ENCODE measurements around the gene RPP40. TPM values are rescaled to one million over a fixed set of nuclear protein-coding genes. Genes with fewer than 3 reads are reported as not detected.

Gene RPP40
- total RNA-seq, 1 experiment from 2014 or later = 11.6 TPM

DNA sequence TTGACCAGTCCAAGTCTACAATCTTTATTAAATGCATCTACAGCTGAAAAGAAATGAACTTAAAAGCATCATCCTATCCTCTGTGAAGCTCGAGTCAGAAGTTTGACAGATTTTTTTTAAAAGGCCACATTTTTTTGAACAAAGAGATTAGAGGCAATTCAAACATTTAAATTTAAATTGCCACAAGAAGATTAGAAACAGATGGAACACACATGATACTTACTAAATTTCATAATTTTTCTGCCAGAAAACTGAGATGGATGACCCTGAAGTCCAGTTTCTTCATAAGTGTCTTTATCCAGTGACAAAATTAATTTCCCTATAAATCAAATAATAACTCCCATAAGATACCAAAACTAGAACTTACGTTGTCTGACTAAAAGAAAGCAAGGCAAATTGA lies 4.3 kb downstream of the RPP40 start:
- Mint-ChIP-seq H3K9me3 (ENCODE audit: unreplicated experiment) (no peaks in the 10 kb centered on the region), H3K27ac (ENCODE audit: unreplicated experiment) (no peak overlapping the region), H3K27me3 (ENCODE audit: insufficient read depth, unreplicated experiment) (no peaks in the 10 kb centered on the region), H3K4me1 (ENCODE audit: low read depth, unreplicated experiment) (no peaks in the 10 kb centered on the region), H3K36me3 (ENCODE audit: insufficient read depth, unreplicated experiment) (no peaks in the 10 kb centered on the region), H3K4me3 (ENCODE audit: unreplicated experiment) (no peak overlapping the region)
- Histone ChIP-seq H3K4me3 (ENCODE audit: low read depth, low read length) (no peak overlapping the region), H3K27me3 (replicated peaks; ENCODE audit: control insufficient read depth, insufficient read depth, low read length) (no peaks in the 10 kb centered on the region), H3K4me1 (no peaks in the 10 kb centered on the region), H3K36me3 (ENCODE audit: control insufficient read depth, insufficient read depth, low read length) (no peaks in the 10 kb centered on the region; the same call in 1 of the 2 replicates), H3K9me3 (no peaks in the 10 kb centered on the region)
- POLR2A ChIA-PET = no interaction called here
- DNase-seq = no peak
- no TSS peak for BruUV-seq (replicated peaks)
- intact Hi-C loops (cut with micrococcal nuclease; ENCODE audit: unreplicated experiment) = no loop called here
- TF ChIP-seq CTCF (IDR thresholded peaks at IDR 0.05; ENCODE audit: insufficient read depth in 1 of 2, low read depth in 1 of 2, low read length in 1 of 2, severe bottlenecking in 1 of 2, unreplicated experiment in 1 of 2) = no peak
- CTCF ChIA-PET = no interaction called here

DNA sequence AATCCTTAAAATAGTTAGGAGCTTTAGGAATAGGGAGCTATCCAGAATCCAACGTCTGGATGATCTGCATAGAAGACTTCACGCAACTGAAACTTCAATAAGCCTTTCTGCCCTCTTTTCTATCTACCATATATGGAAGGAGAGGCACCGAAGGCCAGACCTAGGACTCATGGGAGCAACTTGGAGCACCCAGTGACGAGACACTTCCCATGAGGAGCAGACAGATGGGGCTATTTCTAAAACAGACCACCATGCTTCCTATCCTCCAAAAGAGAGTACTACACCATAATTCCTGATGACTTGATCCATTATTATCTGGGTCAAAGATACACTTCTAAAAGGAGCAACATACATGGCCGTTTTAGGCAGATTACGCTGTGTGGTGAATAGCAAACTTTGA lies 6.0 kb downstream of the RPP40 start:
- Mint-ChIP-seq H3K4me1 (ENCODE audit: low read depth, unreplicated experiment) (no peaks in the 10 kb centered on the region), H3K4me3 (ENCODE audit: unreplicated experiment) (no peak overlapping the region), H3K9me3 (ENCODE audit: unreplicated experiment) (no peaks in the 10 kb centered on the region), H3K27ac (ENCODE audit: unreplicated experiment) (no peak overlapping the region), H3K36me3 (ENCODE audit: insufficient read depth, unreplicated experiment) (no peaks in the 10 kb centered on the region), H3K27me3 (ENCODE audit: insufficient read depth, unreplicated experiment) (no peaks in the 10 kb centered on the region)
- Histone ChIP-seq H3K4me1 (no peaks in the 10 kb centered on the region), H3K9me3 (no peaks in the 10 kb centered on the region), H3K4me3 (ENCODE audit: low read depth, low read length) (no peak overlapping the region), H3K27me3 (replicated peaks; ENCODE audit: control insufficient read depth, insufficient read depth, low read length) (no peaks in the 10 kb centered on the region), H3K36me3 (ENCODE audit: control insufficient read depth, insufficient read depth, low read length) (no peaks in the 10 kb centered on the region; the same call in 1 of the 2 replicates)
- ChIA-PET CTCF (no interaction called here), POLR2A (no interaction called here)
- no TSS peak for BruUV-seq (replicated peaks)
- no peak for DNase-seq
- no peak for TF ChIP-seq CTCF (IDR thresholded peaks at IDR 0.05; ENCODE audit: insufficient read depth in 1 of 2, low read depth in 1 of 2, low read length in 1 of 2, severe bottlenecking in 1 of 2, unreplicated experiment in 1 of 2)
- intact Hi-C loops (cut with micrococcal nuclease; ENCODE audit: unreplicated experiment) = no loop called here

- H3K9me3 ChIP-seq = no peaks in the 10 kb centered on the region
- H3K27ac Mint-ChIP-seq (ENCODE audit: unreplicated experiment) = no peak overlapping the region
- H3K4me3 Mint-ChIP-seq (ENCODE audit: unreplicated experiment) = no peak overlapping the region
- no peaks in the 10 kb centered on the region for H3K4me1 Mint-ChIP-seq (ENCODE audit: low read depth, unreplicated experiment)
- no peak for TF ChIP-seq CTCF (IDR thresholded peaks at IDR 0.05; ENCODE audit: insufficient read depth in 1 of 2, low read depth in 1 of 2, low read length in 1 of 2, severe bottlenecking in 1 of 2, unreplicated experiment in 1 of 2)
- ChIA-PET POLR2A (no interaction called here), CTCF (no interaction called here)
- H3K4me3 ChIP-seq (ENCODE audit: low read depth, low read length) = no peak overlapping the region
- H3K36me3 ChIP-seq (ENCODE audit: control insufficient read depth, insufficient read depth, low read length) = no peaks in the 10 kb centered on the region
- intact Hi-C loops (cut with micrococcal nuclease; ENCODE audit: unreplicated experiment) = no loop called here
- no peaks in the 10 kb centered on the region for H3K27me3 ChIP-seq (replicated peaks; ENCODE audit: control insufficient read depth, insufficient read depth, low read length)
- BruUV-seq (replicated peaks) = no TSS peak
- H3K9me3 Mint-ChIP-seq (ENCODE audit: unreplicated experiment) = no peaks in the 10 kb centered on the region
- DNase-seq = no peak
- no peaks in the 10 kb centered on the region for H3K27me3 Mint-ChIP-seq (ENCODE audit: insufficient read depth, unreplicated experiment)
- no peaks in the 10 kb centered on the region for H3K4me1 ChIP-seq
- no peaks in the 10 kb centered on the region for H3K36me3 Mint-ChIP-seq (ENCODE audit: insufficient read depth, unreplicated experiment)
These were observed 9.1 kb downstream of the RPP40 start for GRCh38 chr6:4994741-4995140.
